Measurements from ENCODE around the gene RWDD3. TPM values are rescaled to one million over a fixed set of nuclear protein-coding genes. Genes with fewer than 3 reads are reported as not detected.

The RWDD3 gene
- total RNA-seq, 2 donors from 2014 or later = 35.5 to 37.1 TPM

DNA sequence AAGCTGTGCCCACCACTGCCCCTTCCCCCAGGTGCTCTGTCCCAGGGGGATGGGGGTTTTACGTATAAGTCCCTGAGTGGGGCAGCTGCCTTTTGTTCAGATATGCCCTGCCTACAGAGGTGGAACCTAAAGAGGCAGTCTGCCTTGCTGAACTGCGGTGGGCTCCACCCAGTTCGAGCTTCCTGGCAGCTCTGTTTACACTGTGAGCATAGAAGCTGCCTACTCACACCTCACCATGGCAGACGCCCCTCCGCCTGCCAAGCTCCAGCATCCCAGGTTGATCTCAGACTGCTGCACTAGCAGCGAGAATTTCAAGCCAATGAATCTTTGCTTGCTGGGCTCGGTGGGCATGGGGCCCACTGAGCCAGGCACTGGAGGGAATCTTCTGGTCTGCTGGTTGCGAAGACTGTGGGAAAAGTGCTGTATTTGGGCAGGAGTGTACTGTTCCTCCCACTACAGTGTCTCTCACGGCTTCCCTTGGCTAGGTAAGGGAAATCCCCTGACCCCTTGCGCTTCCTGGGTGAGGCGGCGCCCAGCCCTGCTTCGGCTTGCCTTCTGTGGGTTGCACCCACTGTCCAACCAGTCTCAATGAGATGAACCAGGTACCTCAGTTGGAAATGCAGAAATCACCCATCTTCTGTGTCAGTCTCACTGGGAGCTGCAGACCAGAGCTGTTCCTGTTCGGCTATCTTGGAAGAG, 17.6 kb upstream of the RWDD3 start:
- H3K9me3 Mint-ChIP-seq = peaks cover 12% of the 10 kb centered on the region
- H3K9ac ChIP-seq (ENCODE audit: extremely low read depth, low read length, poor library complexity, severe bottlenecking) = no peak overlapping the region
- TF ChIP-seq, protein P1, sequence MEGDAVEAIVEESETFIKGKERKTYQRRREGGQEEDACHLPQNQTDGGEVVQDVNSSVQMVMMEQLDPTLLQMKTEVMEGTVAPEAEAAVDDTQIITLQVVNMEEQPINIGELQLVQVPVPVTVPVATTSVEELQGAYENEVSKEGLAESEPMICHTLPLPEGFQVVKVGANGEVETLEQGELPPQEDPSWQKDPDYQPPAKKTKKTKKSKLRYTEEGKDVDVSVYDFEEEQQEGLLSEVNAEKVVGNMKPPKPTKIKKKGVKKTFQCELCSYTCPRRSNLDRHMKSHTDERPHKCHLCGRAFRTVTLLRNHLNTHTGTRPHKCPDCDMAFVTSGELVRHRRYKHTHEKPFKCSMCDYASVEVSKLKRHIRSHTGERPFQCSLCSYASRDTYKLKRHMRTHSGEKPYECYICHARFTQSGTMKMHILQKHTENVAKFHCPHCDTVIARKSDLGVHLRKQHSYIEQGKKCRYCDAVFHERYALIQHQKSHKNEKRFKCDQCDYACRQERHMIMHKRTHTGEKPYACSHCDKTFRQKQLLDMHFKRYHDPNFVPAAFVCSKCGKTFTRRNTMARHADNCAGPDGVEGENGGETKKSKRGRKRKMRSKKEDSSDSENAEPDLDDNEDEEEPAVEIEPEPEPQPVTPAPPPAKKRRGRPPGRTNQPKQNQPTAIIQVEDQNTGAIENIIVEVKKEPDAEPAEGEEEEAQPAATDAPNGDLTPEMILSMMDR (conservative IDR thresholded peaks at IDR 0.05) = no peak
- H3K36me3 Mint-ChIP-seq (ENCODE audit: low read depth) = peaks cover 5% of the 10 kb centered on the region
- H3K4me3 ChIP-seq (ENCODE audit: low read length) = peak overlapping the region; percentile 45
- no peaks in the 10 kb centered on the region for H3K36me3 ChIP-seq (ENCODE audit: control insufficient read depth, insufficient read depth, low read length)
- no peak for DNase-seq
- H3K27ac ChIP-seq (ENCODE audit: low read depth, low read length) = no peak overlapping the region
- H3K4me1 ChIP-seq (ENCODE audit: control insufficient read depth, insufficient read depth, low read length) = no peaks in the 10 kb centered on the region
- H3K27ac Mint-ChIP-seq = no peak overlapping the region
- H3K27me3 Mint-ChIP-seq (ENCODE audit: insufficient read depth) = peaks cover 12% of the 10 kb centered on the region
- no peak overlapping the region for H3K4me3 Mint-ChIP-seq
- peaks cover 22% of the 10 kb centered on the region for H3K9me3 ChIP-seq (ENCODE audit: control insufficient read depth, low read length)
- H3K27me3 ChIP-seq (ENCODE audit: control insufficient read depth, insufficient read depth, low read length, poor library complexity, severe bottlenecking) = no peaks in the 10 kb centered on the region
- H3K4me1 Mint-ChIP-seq = peaks cover 2% of the 10 kb centered on the region
- 97 to 98% methylated on average over 8 to 14 of the region's 14 CpGs for WGBS, 2 experiments (ENCODE audit: insufficient coverage in 1 of 2, insufficient read length in 1 of 2)

DNA sequence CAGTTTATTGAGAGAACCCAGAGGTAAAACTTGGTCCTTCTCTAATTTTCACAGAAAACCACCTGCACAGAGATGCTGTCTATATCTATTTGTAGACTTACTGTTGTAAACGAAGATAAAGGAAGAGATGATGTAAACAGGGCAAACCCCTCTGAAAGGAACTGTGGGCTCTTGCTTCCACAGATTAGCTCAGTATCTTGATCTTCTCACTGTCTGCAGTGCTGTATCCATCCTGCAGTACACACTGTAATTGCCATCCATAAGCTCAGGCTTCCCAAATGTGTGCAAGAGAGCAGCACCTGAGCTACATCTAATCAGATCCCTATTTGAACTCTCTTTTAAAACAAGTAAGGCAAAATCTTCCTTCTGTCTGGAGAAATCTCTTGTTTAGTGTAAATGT, 16.6 kb upstream of the RWDD3 start:
- WGBS, 2 experiments (ENCODE audit: insufficient coverage in 1 of 2, insufficient read length in 1 of 2) = 95% methylated on average over 1 of the region's 1 CpG; no CpG with 5 or more reads in 1 of the 2 experiments
- Histone ChIP-seq H3K27ac (ENCODE audit: low read depth, low read length) (no peak overlapping the region), H3K9me3 (ENCODE audit: control insufficient read depth, low read length) (peaks cover 22% of the 10 kb centered on the region), H3K9ac (ENCODE audit: extremely low read depth, low read length, poor library complexity, severe bottlenecking) (no peak overlapping the region), H3K27me3 (ENCODE audit: control insufficient read depth, insufficient read depth, low read length, poor library complexity, severe bottlenecking) (no peaks in the 10 kb centered on the region), H3K36me3 (ENCODE audit: control insufficient read depth, insufficient read depth, low read length) (no peaks in the 10 kb centered on the region), H3K4me3 (ENCODE audit: low read length) (no peak overlapping the region), H3K4me1 (ENCODE audit: control insufficient read depth, insufficient read depth, low read length) (no peaks in the 10 kb centered on the region)
- peaks cover 12% of the 10 kb centered on the region for H3K9me3 Mint-ChIP-seq
- H3K36me3 Mint-ChIP-seq (ENCODE audit: low read depth) = peaks cover 5% of the 10 kb centered on the region
- H3K4me1 Mint-ChIP-seq = peaks cover 5% of the 10 kb centered on the region
- H3K27me3 Mint-ChIP-seq (ENCODE audit: insufficient read depth) = peaks cover 11% of the 10 kb centered on the region
- no peak overlapping the region for H3K27ac Mint-ChIP-seq
- no peak overlapping the region for H3K4me3 Mint-ChIP-seq
- TF ChIP-seq, protein P1 (conservative IDR thresholded peaks at IDR 0.05) = no peak
- DNase-seq = no peak

DNA sequence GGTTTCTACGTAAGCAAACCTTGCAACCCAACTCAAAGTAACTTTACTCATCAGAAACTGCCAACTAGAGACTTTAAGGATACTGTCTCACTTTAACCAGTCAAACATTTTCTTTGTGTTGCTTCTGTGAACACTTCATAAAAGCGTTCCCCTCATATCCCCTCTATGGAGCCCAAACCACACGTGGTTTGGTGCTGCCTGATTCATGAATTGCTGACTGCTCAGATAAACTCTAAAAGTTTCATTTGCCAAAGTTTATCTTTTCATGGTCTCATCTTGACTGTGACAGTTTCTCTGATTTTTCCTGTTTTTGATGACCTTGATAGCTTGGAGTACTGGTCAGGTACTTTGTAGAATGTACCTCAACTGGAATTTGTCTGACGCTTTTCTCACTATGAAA, 14.6 kb upstream of the RWDD3 start:
- Histone ChIP-seq H3K27me3 (ENCODE audit: control insufficient read depth, insufficient read depth, low read length, poor library complexity, severe bottlenecking) (no peaks in the 10 kb centered on the region), H3K27ac (ENCODE audit: low read depth, low read length) (no peak overlapping the region), H3K36me3 (ENCODE audit: control insufficient read depth, insufficient read depth, low read length) (no peaks in the 10 kb centered on the region), H3K4me3 (ENCODE audit: low read length) (no peak overlapping the region), H3K9me3 (ENCODE audit: control insufficient read depth, low read length) (peaks cover 22% of the 10 kb centered on the region), H3K9ac (ENCODE audit: extremely low read depth, low read length, poor library complexity, severe bottlenecking) (no peak overlapping the region), H3K4me1 (ENCODE audit: control insufficient read depth, insufficient read depth, low read length) (peaks cover 6% of the 10 kb centered on the region)
- no peak overlapping the region for H3K27ac Mint-ChIP-seq
- no peak for DNase-seq
- TF ChIP-seq, protein P1 (conservative IDR thresholded peaks at IDR 0.05) = no peak
- peaks cover 12% of the 10 kb centered on the region for H3K9me3 Mint-ChIP-seq
- no peak overlapping the region for H3K4me3 Mint-ChIP-seq
- WGBS, 2 experiments (ENCODE audit: insufficient coverage in 1 of 2, insufficient read length in 1 of 2) = 94 to 100% methylated on average over 4 of the region's 4 CpGs
- peaks cover 5% of the 10 kb centered on the region for H3K36me3 Mint-ChIP-seq (ENCODE audit: low read depth)
- H3K4me1 Mint-ChIP-seq = peaks cover 10% of the 10 kb centered on the region
- H3K27me3 Mint-ChIP-seq (ENCODE audit: insufficient read depth) = no peaks in the 10 kb centered on the region
